HG03045 (cell line): ENCODE results near the gene HDAC5.
"Not testable (repeated sequence)": the region's sequence is repeated elsewhere in the genome, so short reads cannot be mapped to it uniquely, and the experiment has no call there.

Source experiments
- ATAC-seq: cut with Tn5 transposase; IDR thresholded peaks from one replicate; pipeline ENCODE4 v1.9.1; 2021; ENCODE audit warnings: mild to moderate bottlenecking, moderate library complexity; ENCODE audit not compliant: unreplicated experiment

HDAC5 gene

GRCh38 chr17:44112284-44113280 is 10.9 kb downstream of the HDAC5 start:
- no peak for ATAC-seq

DNA sequence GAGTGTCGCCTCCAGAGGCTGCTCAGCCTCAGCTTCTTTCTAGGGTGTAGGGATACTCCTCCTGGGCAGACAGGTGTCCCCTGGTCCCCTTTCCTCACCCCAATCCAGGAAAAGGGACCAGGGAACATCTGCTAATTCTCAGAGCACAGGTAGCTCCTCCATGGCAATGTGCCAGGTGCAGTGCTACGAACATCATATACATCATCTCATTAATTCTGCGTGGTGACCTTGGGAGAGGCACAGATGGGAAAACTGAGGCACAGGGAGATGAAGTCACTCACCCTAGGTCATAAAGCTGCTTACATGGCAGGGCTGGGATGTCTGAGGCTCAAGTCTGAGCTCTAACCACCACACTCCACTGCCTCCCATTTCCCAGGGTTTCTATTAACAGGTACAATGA is 11.7 kb downstream of the HDAC5 start:
- ATAC-seq, result no peak

DNA sequence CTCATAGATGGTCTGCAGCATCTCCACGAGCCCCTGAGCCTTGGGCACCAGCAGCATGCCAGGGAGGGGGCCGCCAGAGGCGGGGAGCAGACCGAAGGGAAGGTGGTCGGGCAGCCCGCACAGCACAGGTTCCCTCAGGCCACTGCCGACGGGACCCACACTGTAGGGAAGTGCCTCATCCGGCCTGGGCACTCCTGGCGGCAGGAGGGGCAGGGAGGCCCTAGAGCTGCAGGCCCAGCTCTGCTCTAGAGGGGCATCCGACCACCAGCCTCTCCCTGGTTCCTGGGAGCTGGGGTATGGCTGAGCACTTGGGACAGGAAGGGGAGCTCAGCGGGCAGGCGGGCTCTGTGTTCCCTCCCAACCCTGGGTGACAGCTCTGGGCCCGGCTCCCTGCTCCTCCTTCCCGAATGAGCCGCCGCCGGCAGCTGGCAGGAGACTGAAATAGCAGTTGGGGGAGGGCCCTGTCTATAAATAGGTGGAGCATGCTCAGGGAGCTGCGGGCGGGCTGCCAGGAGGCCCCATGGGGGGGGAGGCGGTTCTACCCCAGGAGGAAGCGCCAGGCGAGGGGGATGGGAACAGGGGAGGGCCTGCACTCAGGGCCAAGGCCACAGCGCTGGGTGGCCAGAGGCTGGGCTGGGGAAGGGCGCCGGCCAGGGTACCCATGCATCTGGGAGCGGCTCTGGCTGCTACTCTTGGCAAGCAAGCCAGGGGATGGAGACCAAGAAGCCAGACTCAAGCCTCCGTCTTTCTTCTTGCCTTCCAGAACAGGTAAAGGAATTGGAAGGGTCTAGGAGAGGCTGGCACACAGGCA is 12.4 kb downstream of the HDAC5 start:
- peak; percentile 49 for ATAC-seq

DNA sequence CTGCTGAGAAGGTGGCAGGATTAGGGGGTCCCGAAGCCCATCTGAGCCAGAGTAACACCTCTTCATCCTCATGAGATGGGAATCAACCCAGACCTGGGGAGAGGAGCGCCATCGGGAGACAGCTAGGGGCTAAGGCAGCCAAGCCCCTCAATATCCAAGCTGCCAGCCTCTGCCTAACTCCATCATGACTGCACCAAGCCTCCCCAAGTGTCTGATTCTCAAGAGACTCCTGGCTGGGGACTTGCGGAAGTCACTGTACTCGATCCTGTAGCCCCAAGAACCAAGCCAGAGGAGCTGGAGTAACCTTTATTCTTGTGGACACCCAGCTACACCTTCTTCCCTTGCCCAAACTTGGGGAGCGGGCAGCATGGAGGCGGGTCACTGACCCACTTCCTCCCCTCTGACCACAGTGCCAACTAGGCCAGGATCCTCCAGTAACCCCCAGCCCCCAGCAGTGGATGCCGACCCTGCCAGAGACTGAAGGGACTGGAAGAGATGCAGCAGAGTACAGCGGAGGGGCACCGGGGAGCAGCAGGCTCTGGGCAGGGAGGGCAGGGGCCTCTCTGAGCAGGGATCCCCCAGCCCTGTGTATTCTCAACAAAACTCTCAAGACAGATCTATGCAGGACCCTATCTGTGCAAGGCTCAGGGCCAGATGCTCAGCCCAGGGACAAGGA is 13.3 kb downstream of the HDAC5 start:
- no peak for ATAC-seq

DNA sequence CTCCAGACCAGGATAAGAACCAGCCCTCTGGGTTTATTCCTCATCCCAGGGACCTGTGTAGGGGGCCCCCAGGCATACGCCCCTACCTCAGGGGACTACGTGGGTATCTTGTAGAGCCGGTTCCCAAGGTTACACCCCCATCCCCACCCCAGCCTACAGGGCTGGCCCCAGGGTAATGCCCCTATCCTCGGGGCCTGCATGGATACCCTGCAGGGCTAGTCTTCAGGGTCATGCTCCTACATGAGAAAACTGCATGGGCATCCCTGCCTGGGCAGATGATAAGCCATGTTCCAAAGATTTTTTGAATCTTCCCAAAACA is 14.2 kb downstream of the HDAC5 start:
- no peak for ATAC-seq

- ATAC-seq, result no peak
Measured at GRCh38 chr17:44108440-44109311, 14.8 kb downstream of the HDAC5 start.

DNA sequence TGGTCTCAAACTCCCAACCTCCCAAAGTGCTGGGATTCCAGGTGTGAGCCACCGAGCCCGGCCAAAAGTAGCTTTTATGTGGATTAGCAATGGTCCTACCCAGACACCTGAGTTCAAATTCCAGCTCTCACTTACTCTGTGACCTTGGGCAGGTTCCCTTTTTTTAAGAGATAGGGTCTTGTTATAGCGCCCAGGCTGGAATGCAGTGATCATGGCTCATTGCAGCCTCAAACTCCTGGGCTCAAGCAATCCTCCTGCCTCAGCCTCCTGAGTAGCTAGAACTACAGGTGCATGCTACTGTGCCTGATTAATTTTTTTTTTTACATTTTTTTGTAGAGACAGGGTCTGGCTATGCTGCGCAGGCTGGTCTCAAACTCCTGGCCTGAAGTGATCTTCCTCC is 16.6 kb downstream of the HDAC5 start:
- no peak for ATAC-seq

GRCh38 chr17:44105941-44106340 is 17.5 kb downstream of the HDAC5 start:
- no peak for ATAC-seq

- no peak for ATAC-seq
Measured at GRCh38 chr17:44105483-44105882, 18.0 kb downstream of the HDAC5 start.

- no peak for ATAC-seq
Measured at GRCh38 chr17:44102849-44103622, 20.4 kb downstream of the HDAC5 start.

- not testable (repeated sequence) for ATAC-seq
Measured at GRCh38 chr17:44101858-44102257, 21.6 kb downstream of the HDAC5 start.

DNA sequence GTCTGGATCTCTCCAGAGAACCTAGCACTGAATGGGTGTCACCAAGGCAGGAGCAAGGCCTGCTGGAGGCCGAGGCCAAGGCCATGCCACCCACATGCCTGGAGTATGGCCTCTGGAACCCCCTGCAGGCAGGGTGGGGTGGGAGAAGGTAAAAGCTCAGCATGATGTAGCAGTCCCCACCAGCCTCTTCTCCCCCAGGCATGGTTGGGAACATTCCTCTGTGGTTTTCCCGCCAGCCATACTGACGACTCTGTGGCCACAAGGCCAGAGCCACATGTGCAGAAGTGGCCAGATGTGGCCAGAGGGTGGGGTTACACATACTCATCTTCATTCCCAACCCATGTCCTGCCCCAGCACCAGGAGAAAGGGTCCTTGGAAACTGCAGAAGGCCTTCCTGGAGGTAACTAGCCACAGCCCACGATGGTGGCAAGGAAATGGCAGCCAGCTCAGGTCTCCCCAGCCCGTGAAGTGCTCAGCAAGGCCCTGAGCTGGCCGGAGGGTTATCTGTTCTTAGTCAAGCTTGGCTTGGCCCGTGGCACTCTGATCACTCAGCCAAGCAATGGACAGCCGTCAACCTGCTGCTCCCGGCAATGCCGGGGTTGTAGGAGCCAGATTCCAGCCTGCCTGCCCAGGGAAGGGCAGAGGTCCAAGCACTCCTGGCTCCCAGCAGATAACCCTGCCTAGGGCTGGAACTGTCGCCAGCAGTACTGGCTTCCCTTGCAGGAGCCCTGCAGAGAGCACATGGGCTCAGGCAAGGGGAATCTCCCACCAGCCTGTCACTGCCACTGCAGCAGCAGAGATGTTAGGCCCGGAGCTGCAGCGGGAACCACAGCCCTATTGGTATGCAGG is 26.1 kb downstream of the HDAC5 start:
- ATAC-seq, result no peak

DNA sequence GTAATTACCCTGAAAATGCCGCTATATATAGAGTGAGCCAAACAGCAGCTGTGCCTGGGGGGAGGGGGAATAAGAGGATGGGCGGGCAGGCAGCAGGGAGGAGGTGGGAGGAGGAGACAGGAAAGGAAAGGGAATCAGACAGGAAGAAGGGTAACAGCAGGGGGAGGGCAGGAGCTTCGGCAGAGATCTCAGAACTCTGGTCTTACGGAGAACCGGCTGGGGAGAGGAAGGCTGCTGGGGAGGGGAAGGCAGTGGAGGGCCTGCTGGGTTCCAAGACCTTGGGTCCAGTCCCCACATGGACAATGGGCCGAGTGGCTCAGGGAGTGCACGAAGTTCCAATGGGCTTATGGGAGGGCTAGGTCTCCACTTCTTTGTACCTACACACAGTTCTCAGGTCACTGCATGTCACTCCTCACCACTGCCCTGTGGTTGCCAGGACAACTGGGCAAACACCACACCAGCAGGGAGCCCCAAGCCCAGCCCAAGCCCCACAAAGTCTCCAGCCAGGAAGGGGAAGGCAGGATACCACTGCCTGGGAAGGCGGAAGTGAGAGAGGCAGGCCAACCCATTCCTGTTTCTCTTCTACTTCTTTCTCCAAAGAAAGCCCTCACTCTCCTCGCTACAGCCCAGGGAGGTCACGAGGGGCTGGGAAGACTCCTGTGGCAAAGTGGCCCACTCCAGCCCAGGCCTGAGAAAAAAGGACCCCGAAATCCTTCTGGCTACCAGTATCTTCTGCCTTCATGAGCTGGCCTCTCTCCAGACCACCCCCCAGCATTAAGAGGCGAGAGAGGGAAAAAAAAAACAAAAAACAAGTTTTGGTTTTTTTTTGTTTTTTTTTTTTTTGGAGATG is 27.6 kb downstream of the HDAC5 start:
- ATAC-seq, result no peak

DNA sequence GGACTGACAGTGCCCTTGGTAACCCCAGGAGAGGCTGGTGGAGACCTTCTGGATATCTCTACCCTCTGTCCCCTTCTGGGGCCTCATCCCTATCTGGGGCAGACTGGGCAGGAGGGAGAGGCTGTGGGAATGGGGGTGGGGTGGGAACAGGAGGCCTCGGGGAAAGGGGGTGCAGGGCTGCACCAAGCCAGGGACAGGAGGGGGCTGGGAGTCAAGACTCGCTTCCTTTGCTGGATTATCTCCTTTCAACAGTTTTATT is 28.1 kb downstream of the HDAC5 start:
- ATAC-seq, result no peak

DNA sequence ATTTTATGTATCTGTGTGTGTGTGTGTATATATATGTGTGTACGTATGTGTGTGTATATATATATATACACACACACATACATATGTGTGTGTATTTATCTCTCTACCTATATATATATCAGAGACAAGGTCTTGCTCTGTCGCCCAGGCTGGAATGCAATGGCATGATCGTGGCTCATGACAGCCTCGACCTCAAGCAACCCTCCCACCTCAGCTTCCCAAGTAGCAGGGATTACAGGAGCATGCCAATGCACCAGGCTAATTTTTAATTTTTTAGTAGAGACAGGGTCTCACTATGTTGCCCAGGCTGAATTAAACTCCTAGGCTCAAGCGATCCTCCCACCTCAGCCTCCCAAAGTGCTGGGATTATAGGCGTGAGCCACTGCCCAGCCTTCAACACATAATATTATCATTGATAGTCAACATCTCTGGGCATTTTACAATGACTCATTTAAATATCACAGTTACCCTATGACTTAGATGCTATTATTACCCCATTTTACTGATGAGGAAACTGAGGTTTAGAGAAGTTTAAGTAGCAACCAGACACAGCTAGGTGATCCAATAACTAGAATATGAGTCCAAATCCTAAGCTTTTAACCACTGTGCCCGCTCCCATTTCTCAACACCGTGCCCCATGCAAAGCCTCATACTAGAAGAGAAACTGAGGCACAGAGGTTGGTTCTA is 28.6 kb downstream of the HDAC5 start:
- no peak for ATAC-seq

GRCh38 chr17:44093231-44093900 is 30.1 kb downstream of the HDAC5 start:
- no peak for ATAC-seq

DNA sequence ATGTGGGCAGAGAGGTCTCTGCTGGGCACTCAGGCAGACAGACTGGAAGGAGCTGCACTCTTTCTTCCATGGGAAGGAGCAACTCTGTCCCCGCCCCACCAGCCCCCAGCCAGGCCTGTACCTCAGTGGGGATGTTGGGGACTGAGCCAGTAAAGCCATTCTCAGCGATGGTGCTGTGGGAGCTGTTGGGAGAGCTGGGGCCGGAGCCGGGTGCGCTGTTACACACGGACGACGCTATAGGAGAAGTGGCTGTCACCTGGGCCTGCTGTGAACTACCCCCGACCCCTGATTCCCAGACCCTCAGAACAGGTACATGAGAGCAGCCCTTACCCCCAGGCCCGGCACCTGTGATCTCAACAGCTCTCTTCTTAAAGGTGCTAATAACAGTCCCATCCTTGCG is 31.4 kb downstream of the HDAC5 start:
- no peak for ATAC-seq
